ENCODE measurements around the gene MBD3. TPM values are rescaled to one million over a fixed set of nuclear protein-coding genes. Genes with fewer than 3 reads are reported as not detected.

Gene MBD3
- polyA plus RNA-seq, 1 donor (not counting 4 experiments of a cell fraction or from before 2014, with no cell fraction given), result 16.6 TPM

DNA sequence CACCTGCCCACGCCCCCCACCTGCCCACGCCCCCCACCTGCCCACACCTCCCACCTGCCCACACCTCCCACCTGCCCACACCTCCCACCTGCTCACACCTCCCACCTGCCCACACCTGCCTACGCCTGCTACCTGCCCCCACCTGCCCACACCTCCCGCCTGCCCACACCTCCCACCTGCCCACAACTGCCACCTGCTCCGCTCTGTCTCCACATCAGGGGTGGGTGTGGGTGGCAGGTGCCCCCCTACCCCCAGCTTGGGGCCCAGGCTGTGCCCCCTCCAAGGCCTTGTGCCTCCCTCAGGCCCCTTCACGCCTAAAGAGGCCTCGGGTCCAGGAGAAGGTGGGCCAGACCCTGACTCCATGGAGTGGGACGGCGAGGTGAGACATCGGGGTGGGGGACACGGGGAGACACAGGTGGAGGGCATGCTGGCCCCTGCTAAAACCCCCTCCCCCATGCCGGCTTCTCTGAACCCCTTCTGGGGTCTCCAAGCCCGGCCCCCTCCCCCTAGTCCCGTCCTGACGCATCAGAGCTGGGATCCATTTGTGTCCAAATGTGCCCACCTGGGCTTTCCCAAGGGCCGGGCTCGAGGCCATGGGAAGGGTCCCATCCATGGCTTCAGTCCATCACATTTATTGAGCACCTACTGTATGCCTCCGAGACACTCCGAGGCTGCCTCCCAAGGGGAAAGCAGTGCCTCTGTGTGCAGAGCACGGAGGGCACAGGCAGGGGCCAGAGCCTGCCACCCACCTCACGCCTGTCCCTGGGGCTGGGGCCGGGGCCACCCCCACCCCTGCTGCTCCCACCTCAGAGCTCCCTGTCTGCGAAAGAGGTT lies 63.9 kb downstream of the MBD3 start:
- dilution Hi-C loops (cut with MboI; ENCODE audit: extremely low pct_ligation_motif_present, low sequenced_read_pairs), result no loop called here
- H3K4me2 ChIP-seq (ENCODE audit: control insufficient read depth, extremely low read depth, insufficient read depth, low read depth, low read length), result no peak overlapping the region
- H2AFZ ChIP-seq (ENCODE audit: control insufficient read depth, low read length), result no peak overlapping the region
- peaks cover 2% of the 10 kb centered on the region for H4K20me1 ChIP-seq (ENCODE audit: control insufficient read depth, extremely low read depth, insufficient read depth, low read length)
- H3K27ac ChIP-seq (ENCODE audit: control insufficient read depth, insufficient read depth, low read length), result no peak overlapping the region
- H3K4me3 ChIP-seq (ENCODE audit: control insufficient read depth in 2 of 3, extremely low read depth in 1 of 3, insufficient read depth in 2 of 3, low read depth in 1 of 3, low read length in 3 of 3), result no peak overlapping the region
- no peaks in the 10 kb centered on the region for H3K9me3 ChIP-seq (ENCODE audit: control insufficient read depth, low read depth, low read length)
- H3K4me1 ChIP-seq (ENCODE audit: control insufficient read depth, extremely low read depth, insufficient read depth, low read length), result no peaks in the 10 kb centered on the region
- peaks cover 24% of the 10 kb centered on the region for H3K27me3 ChIP-seq (ENCODE audit: control insufficient read depth, extremely low read depth, insufficient read depth, low read length)
- FAIRE-seq, result no peak
- H3K36me3 ChIP-seq (ENCODE audit: control insufficient read depth in 2 of 2, extremely low read depth in 1 of 2, insufficient read depth in 2 of 2, low read length in 2 of 2), result no peaks in the 10 kb centered on the region
- no peaks in the 10 kb centered on the region for H3K79me2 ChIP-seq (ENCODE audit: control insufficient read depth, insufficient read depth, low read length)
- no peak for DNase-seq (ENCODE audit: low read depth, low spot score)
- no peak overlapping the region for H3K9ac ChIP-seq (ENCODE audit: control insufficient read depth, extremely low read depth, insufficient read depth, low read length)
- TF ChIP-seq EZH2 (IDR thresholded peaks at IDR 0.05; ENCODE audit: low read length), result no peak
- TF ChIP-seq, protein P1, sequence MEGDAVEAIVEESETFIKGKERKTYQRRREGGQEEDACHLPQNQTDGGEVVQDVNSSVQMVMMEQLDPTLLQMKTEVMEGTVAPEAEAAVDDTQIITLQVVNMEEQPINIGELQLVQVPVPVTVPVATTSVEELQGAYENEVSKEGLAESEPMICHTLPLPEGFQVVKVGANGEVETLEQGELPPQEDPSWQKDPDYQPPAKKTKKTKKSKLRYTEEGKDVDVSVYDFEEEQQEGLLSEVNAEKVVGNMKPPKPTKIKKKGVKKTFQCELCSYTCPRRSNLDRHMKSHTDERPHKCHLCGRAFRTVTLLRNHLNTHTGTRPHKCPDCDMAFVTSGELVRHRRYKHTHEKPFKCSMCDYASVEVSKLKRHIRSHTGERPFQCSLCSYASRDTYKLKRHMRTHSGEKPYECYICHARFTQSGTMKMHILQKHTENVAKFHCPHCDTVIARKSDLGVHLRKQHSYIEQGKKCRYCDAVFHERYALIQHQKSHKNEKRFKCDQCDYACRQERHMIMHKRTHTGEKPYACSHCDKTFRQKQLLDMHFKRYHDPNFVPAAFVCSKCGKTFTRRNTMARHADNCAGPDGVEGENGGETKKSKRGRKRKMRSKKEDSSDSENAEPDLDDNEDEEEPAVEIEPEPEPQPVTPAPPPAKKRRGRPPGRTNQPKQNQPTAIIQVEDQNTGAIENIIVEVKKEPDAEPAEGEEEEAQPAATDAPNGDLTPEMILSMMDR (optimal IDR thresholded peaks at IDR 0.05 in 1 of 3, IDR thresholded peaks at IDR 0.05 in 1 of 3, conservative IDR thresholded peaks at IDR 0.05 in 1 of 3; ENCODE audit: extremely low read depth in 1 of 3, insufficient read depth in 2 of 3, low read length in 3 of 3), result no peak
- no peaks in the 10 kb centered on the region for H3K9me1 ChIP-seq (ENCODE audit: control insufficient read depth, extremely low read depth, insufficient read depth, low read length)

- dilution Hi-C loops (cut with MboI; ENCODE audit: extremely low pct_ligation_motif_present, low sequenced_read_pairs), result no loop called here
Observed at GRCh38 chr19:1527650-1528309, 64.9 kb downstream of the MBD3 start.

More at GRCh38 chr19:1527650-1528309, 64.9 kb downstream of the MBD3 start:
- Histone ChIP-seq H2AFZ (ENCODE audit: control insufficient read depth, low read length) (no peak overlapping the region), H3K79me2 (ENCODE audit: control insufficient read depth, insufficient read depth, low read length) (no peaks in the 10 kb centered on the region), H3K27ac (ENCODE audit: control insufficient read depth, insufficient read depth, low read length) (no peak overlapping the region), H3K27me3 (ENCODE audit: control insufficient read depth, extremely low read depth, insufficient read depth, low read length) (peaks cover 33% of the 10 kb centered on the region), H3K9me1 (ENCODE audit: control insufficient read depth, extremely low read depth, insufficient read depth, low read length) (no peaks in the 10 kb centered on the region), H3K4me1 (ENCODE audit: control insufficient read depth, extremely low read depth, insufficient read depth, low read length) (no peaks in the 10 kb centered on the region), H3K4me3 (ENCODE audit: control insufficient read depth in 2 of 3, extremely low read depth in 1 of 3, insufficient read depth in 2 of 3, low read depth in 1 of 3, low read length in 3 of 3) (no peak overlapping the region), H4K20me1 (ENCODE audit: control insufficient read depth, extremely low read depth, insufficient read depth, low read length) (peaks cover 2% of the 10 kb centered on the region), H3K9ac (ENCODE audit: control insufficient read depth, extremely low read depth, insufficient read depth, low read length) (no peak overlapping the region), H3K9me3 (ENCODE audit: control insufficient read depth, low read depth, low read length) (no peaks in the 10 kb centered on the region), H3K4me2 (ENCODE audit: control insufficient read depth, extremely low read depth, insufficient read depth, low read depth, low read length) (no peak overlapping the region), H3K36me3 (ENCODE audit: control insufficient read depth in 2 of 2, extremely low read depth in 1 of 2, insufficient read depth in 2 of 2, low read length in 2 of 2) (no peaks in the 10 kb centered on the region)
- no peak for TF ChIP-seq EZH2 (IDR thresholded peaks at IDR 0.05; ENCODE audit: low read length)
- TF ChIP-seq, protein P1 (optimal IDR thresholded peaks at IDR 0.05 in 1 of 3, IDR thresholded peaks at IDR 0.05 in 1 of 3, conservative IDR thresholded peaks at IDR 0.05 in 1 of 3; ENCODE audit: extremely low read depth in 1 of 3, insufficient read depth in 2 of 3, low read length in 3 of 3), result no peak
- no peak for DNase-seq (ENCODE audit: low read depth, low spot score)
- FAIRE-seq, result no peak
